ENCODE results near the gene MFAP3L. TPM values are rescaled to one million over a fixed set of nuclear protein-coding genes. Genes with fewer than 3 reads are reported as not detected.
"Not testable (repeated sequence)": the region's sequence is repeated elsewhere in the genome, so short reads cannot be mapped to it uniquely, and the experiment has no call there.

MFAP3L gene
- 0.20 and 0.21 TPM in 2 replicates for total RNA-seq

DNA sequence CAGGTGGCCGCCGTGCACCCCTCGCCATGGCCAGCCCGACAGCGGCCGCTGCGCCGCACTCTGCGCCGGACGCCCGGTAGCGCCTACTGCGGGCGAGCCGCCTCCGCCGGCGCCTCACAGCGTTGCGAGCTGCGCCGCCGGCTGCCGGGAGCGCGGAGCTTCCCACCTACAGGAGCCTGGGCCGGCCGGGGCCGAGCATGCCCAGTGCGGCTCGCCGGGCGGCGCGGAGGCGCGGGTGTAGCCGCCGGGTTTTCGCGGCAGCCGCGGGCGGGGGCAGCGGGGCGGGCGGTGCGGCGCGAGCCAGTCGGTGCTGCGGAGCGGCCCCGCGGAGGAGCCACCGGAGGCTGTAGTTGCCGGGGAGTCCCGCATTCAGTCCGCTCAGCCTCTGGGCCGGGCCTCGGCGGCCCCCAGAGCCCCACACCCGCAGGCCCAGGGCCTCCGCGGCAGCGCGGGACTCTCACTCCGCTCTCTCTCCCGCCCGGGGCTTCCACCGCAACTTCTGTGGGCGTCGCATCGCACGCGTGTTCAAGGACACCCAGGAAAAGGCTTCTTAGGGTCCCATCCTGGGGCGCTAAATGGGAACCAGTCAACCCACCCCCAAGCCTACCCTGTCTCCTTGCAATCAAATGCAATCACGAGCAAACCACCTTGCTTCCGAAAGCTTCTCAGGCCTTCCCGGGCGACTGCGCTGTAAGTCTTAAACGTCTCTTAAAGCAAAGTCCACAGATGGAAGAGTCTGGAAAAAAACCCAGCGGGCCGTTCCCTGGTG is at the start of gene MFAP3L:
Gene MFAP3L (minus strand): TSS at position 143 of the 769 bp plus-strand sequence. CDS start 20,518 bp downstream, outside the sequence.
- peak; percentile 49 for DNase-seq (ENCODE audit: low read depth, low spot score)

- no peak for DNase-seq (ENCODE audit: low read depth, low spot score)
Measured at GRCh38 chr4:170071196-170071595, 45.0 kb upstream of the MFAP3L start.

DNA sequence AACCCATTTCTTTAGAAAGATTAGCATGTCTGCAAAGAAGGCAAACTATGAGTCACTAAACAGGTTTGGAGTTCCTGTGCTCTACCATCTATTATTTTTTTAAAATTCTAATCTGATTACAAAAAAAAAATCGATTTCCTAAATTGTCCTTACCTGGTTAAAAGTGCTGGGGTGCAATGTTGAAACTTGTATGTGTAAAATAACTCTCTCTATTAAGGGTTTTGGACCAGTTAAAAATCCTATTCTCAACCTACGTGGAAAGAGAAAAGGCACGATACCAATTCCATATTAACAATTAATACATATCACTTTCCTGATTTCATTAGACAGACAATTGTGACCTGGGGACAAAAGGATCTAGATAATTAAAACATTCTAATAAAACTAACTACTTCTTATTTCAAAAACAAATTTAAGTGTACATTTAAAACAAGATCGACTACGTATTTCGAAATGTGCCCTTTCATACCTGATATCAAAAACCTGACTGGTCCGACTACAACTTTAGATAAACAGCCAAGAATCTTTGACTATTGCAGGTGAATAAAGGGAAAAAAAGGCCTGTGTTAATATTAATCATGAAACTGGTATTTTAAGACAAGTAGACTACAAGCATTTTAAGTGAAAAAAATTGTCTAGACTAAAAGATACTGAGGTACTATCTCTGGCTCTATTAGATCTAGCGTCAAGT is 42.4 kb upstream of the MFAP3L start:
- DNase-seq (ENCODE audit: low read depth, low spot score): no peak

GRCh38 chr4:170059421-170059820 is 33.2 kb upstream of the MFAP3L start:
- no peak for DNase-seq (ENCODE audit: low read depth, low spot score)

DNA sequence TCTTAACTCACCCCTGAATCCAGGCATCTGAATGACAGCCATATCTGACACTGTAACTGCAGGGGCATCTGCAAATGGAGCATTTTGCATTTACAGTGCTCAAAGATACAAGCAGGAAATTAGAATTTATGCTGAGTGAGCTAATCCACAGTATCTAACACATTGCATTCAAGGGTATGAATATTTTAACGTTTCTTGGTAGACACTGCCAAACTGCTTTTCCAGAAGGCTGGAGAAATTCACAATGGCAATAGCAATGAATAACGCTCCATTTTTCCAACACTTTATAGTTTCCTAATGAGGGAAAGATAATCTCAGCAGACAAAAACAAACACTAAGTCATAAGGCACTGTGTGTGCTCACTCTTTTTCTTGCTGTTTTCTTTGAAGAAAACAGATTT is 32.6 kb upstream of the MFAP3L start:
- no peak for DNase-seq (ENCODE audit: low read depth, low spot score)

- DNase-seq (ENCODE audit: low read depth, low spot score): no peak
Measured at GRCh38 chr4:170057866-170058265, 31.7 kb upstream of the MFAP3L start.

- DNase-seq (ENCODE audit: low read depth, low spot score): no peak
Measured at GRCh38 chr4:170052919-170053318, 26.7 kb upstream of the MFAP3L start.

GRCh38 chr4:170051402-170051801 is 25.2 kb upstream of the MFAP3L start:
- DNase-seq (ENCODE audit: low read depth, low spot score): no peak

DNA sequence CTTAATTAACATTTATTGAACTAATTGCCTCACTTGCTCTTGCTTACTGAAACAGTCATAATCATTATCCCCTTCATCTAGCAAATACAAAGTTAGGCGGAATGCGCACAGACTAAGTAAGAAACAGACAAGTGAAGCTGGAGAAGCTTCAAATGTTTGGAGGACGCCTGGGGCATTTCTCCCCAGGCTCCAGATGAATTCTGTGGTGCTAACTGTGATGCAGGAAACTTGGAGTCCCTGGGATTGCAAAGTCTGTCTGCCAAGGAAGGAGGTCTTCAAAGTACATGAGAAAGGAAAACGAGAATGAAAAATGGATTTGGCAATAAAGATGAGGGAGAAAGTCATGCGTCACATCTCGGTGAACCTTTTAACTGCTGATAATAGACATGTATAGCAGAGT is 23.6 kb upstream of the MFAP3L start:
- DNase-seq (ENCODE audit: low read depth, low spot score): no peak

GRCh38 chr4:170047771-170048354 is 21.7 kb upstream of the MFAP3L start:
- peak; percentile 17 for DNase-seq (ENCODE audit: low read depth, low spot score)

DNA sequence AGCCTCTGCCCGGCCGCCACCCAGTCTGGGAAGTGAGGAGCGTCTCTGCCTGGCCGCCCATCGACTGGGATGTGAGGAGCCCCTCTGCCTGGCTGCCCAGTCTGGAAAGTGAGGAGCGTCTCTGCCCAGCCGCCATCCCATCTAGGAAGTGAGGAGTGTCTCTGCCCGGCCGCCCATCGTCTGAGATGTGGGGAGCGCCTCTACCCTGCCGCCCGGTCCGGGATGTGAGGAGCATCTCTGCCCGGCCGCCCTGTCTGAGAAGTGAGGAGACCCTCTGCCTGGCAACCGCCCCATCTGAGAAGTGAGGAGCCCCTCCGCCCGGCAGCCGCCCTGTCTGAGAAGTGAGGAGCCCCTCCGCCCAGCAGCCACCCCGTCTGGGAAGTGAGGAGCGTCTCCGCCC is 20.0 kb upstream of the MFAP3L start:
- not testable (repeated sequence) for DNase-seq (ENCODE audit: low read depth, low spot score)

GRCh38 chr4:170040031-170040680 is 14.0 kb upstream of the MFAP3L start:
- no peak for DNase-seq (ENCODE audit: low read depth, low spot score)

DNA sequence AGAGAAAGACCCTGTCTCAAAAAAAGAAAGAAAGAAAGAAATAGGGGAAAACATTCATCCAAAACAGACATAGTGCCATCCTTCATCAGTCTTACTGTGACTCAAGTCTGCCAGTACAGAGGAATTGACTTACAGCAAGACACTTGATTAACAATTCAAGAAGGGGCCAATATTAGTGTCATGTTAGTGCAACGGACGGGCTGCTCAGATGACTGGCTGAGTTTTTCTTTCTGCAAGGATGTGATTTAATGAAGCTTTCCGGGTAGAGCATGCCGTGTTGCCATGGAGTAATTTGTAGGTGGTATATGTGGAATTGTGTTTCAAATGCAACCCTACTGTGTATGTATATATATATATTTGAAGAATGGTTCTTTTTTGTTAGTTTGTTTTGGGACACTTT is 12.6 kb upstream of the MFAP3L start:
- no peak for DNase-seq (ENCODE audit: low read depth, low spot score)

DNA sequence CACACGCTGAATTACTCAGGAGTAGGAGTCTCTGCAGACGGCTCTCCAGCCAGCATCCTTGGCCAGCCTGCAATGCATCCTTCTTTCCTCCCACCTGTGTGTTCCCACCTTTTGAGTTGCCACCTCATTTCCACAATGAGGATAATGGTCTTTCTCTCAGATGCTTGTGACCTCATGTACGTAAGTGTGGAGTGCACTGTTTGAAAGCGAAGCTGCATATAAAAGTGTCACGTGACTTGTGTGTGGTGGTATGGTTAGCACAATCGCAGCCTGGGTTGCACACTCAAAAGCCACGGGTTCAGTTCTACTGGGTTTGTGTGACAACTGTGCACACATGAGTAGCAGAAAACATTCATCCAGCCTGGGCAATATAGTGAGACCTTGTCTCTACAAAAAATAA is 12.0 kb upstream of the MFAP3L start:
- DNase-seq (ENCODE audit: low read depth, low spot score): no peak

- no peak for DNase-seq (ENCODE audit: low read depth, low spot score)
Measured at GRCh38 chr4:170037481-170037880, 11.3 kb upstream of the MFAP3L start.

- DNase-seq (ENCODE audit: low read depth, low spot score): no peak
Measured at GRCh38 chr4:170035845-170036244, 9.7 kb upstream of the MFAP3L start.

DNA sequence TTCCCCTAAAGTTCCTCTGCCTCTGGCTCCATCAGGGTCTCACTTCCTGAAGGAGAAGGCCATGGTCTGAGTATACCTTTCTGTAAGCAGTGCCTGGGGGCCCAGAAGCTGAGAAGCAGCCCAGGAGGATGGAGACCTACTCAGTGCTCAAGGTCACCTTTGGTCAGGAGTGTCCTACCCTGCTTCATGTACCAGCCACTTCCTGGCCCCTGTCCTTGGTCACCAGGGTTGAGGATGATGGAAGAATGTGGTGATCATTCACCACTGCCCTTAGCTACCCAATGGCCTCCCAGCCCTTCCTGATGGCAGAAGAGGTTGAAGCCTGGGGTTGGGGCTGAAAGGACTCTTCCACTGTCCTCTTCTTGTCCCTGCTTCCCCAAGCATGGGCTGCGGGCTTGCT is 9.0 kb upstream of the MFAP3L start:
- no peak for DNase-seq (ENCODE audit: low read depth, low spot score)

DNA sequence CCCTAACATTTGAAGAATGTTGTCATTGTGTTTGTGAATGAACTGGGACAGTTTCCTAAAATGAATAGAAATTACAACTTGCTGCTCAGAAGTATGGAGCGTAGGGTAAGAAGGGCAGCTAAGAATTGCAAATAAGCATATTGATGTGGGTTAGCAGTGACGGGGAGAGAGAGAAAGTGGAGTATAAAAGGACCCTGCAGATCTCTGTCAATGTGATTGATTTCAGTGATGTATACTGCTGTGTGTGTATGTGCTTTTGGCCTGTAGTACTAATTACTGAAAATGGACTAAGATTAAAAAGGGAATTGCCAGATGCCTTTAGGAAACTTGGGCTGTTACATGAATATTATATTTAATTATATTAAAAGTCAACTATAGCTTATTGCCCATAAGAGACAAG is 7.8 kb upstream of the MFAP3L start:
- no peak for DNase-seq (ENCODE audit: low read depth, low spot score)

DNA sequence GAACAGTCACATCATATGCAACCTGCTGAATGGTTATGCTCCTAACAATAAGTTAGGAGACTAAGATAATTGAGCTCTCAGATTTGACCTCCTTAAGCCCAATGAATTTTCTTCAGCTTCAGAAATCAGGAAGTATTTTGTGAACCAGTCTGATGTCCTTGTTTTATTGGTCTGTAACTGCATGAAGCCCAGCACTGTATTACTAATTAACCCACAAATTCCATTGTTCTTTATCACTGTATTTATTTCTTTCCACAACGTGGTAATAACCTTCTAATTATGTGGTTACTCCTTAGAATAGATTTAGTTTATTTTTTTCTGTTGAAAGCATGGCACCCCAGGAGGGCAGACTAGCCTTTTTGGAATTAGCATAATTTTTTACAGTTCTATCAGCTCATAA is 3.9 kb upstream of the MFAP3L start:
- DNase-seq (ENCODE audit: low read depth, low spot score): no peak

DNA sequence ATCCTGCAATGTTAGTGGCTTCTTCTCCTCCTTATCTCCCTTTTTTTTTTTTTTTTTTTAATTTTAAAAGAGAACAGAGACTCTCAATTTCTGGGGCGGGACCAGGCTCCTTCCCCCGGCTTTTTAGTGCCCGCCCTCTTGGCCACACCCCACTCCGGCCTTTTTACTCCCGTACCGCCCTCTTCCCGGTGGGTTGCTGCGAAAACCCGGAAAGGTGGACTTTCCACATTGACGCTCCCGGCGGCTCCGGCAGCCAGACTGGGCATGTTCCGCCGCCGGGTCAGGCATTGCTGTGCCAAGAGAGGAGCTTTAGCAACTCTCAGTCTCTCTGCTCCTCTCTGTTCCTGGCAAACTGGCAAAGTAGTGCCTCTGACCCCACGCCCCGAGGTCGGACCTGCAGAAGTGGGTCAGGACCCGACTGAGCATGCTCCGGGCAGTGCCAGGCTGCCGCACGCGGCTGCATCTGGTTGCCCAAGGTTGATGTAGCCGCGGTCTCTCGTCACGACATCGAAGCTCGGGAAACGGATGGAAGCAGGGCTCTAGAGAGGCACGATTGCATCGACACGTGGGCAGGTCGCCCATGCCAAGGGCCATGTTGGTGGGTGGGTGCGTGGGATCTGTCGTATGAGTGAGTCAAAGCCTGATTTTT is 1.1 kb upstream of the MFAP3L start:
- DNase-seq (ENCODE audit: low read depth, low spot score): peak; percentile 85

DNA sequence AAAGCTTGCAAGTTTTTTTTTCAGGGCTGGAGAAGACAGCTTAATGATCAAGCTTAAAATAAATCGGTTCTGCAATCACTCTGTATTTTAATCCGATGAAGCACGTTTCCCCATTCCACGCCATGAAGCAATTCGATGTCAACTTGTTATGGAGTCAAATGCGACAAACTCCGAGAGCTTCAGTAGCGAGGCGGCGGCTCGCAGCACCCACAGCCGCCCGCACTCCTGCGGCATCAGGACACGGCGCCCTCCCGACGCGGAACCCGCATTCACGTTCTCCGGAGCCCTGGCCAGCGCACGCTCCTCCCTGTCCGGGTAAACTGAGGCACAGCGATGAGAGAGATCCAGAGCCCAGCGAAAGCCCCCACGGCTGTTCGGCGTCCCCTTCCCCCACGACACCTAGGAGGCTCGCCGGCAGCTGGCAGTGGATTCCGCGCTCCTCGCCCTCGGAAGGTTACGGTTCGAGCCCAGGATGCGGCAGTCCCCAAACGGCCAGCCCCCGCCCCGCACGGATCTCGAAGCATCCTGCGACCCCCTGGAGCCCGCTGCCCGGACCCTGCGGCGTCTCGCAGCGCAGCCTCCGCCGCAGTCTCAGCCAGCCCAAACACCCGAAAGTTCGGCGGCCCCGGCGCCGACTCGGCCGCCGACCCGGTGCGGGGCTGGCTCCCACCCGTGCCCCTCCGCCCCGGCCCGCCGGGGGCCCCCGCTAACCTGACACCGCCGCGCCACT is 507 bp downstream of the MFAP3L start:
- no peak for DNase-seq (ENCODE audit: low read depth, low spot score)

Data from pulmonary artery endothelial cell (primary cell).